Tibial nerve (tissue), 4 donors: ENCODE data around the gene WNT3A. TPM values are rescaled to one million over a fixed set of nuclear protein-coding genes. Genes with fewer than 3 reads are reported as not detected.

Source experiments
- DNase-seq, 2 donors: peaks; one replicate each; pipeline ENCODE4 v3.0.0-alpha.2; 2019; ENCODE audit warnings: low spot score in 2 of 2
- H3K27ac ChIP-seq, 4 donors: fragments of 200-600 bp; sonication (generic) in 3 of 4; one replicate each; pipeline ENCODE4 v1.5.1; 2017 to 2019; ENCODE audit warnings: mild to moderate bottlenecking in 1 of 4
- H3K27me3 ChIP-seq, 2 donors: fragments of 200-600 bp; sonication (generic) in 1 of 2; one replicate each; pipeline versions ENCODE4 v1.5.1 to v1.6.0; 2017 to 2019
- H3K36me3 ChIP-seq, 3 donors: fragments of 200-600 bp; sonication (generic); one replicate each; pipeline ENCODE4 v1.5.1; 2018 to 2019
- H3K4me1 ChIP-seq, 4 donors: fragments of 200-600 bp; sonication (generic) in 3 of 4; one replicate each; pipeline ENCODE4 v1.5.1; 2017 to 2019
- H3K4me3 ChIP-seq, 4 donors: fragments of 200-600 bp; sonication (generic) in 3 of 4; one replicate each; pipeline ENCODE4 v1.5.1; 2017 to 2019; ENCODE audit warnings: mild to moderate bottlenecking in 1 of 4, moderate library complexity in 1 of 4
- H3K9me3 ChIP-seq, 4 donors: fragments of 200-600 bp; sonication (generic) in 3 of 4; one replicate each; pipeline ENCODE4 v1.5.1; 2017 to 2019
- CTCF ChIP-seq, 5 experiments: fragments of 200-600 bp in 3 of 5; fragments of 450-650 bp in 2 of 5; sonication (generic) in 3 of 5; IDR thresholded peaks; one replicate each; pipeline ENCODE4 v1.5.1; 2016 to 2019; ENCODE audit warnings: antibody characterized with exemption in 5 of 5, mild to moderate bottlenecking in 3 of 5, moderate library complexity in 2 of 5
- EP300 ChIP-seq, 2 donors: sonication (generic); formaldehyde crosslinking; IDR thresholded peaks; one replicate each; pipeline ENCODE4 v1.6.1; 2017; ENCODE audit warnings: antibody characterized with exemption in 2 of 2, mild to moderate bottlenecking in 1 of 2
- POLR2A ChIP-seq, 2 donors: fragments of 450-650 bp; IDR thresholded peaks; one replicate each; pipeline ENCODE4 v1.6.1; 2017; ENCODE audit warnings: antibody characterized with exemption in 2 of 2, mild to moderate bottlenecking in 2 of 2, moderate library complexity in 2 of 2
- WGBS, 2 donors: methylation state at CpG; one replicate each; pipeline ENCODE4 v1.1.5; 2018; 5-methylcytosine and 5-hydroxymethylcytosine counted together
- total RNA-seq, 4 donors: library from RNA; depleted of rRNA; stranded (reverse); fragments of >200 nt; gene quantifications; one replicate each; pipeline ENCODE4 v1.1.0, GENCODE V29; 2016

Gene WNT3A
- total RNA-seq, 4 donors from 2014 or later = not detected

GRCh38 chr1:228092342-228093049 is 85.7 kb downstream of the WNT3A start:
- 91 to 94% methylated on average over 10 to 11 of the region's 11 CpGs for WGBS, 2 donors
- DNase-seq = no peak
- H3K9me3 ChIP-seq = peaks cover 0 to 18% (median 3%) of the 10 kb centered on the region in 4 donors
- H3K36me3 ChIP-seq = peaks cover 0 to 51% (median 0%) of the 10 kb centered on the region in 3 donors
- H3K27me3 ChIP-seq = no peaks in the 10 kb centered on the region
- no peak overlapping the region for H3K4me3 ChIP-seq
- peaks cover 0 to 82% (median 48%) of the 10 kb centered on the region in 4 donors for H3K4me1 ChIP-seq
- TF ChIP-seq POLR2A (IDR thresholded peaks at IDR 0.05) (no peak), EP300 (IDR thresholded peaks at IDR 0.05) (no peak), CTCF (IDR thresholded peaks at IDR 0.05) (no peak)
- no peak overlapping the region for H3K27ac ChIP-seq

GRCh38 chr1:228093050-228093906 is 86.5 kb downstream of the WNT3A start:
- 95 to 97% methylated on average over 19 to 20 of the region's 20 CpGs for WGBS, 2 donors
- Histone ChIP-seq H3K4me3 (no peak overlapping the region), H3K9me3 (peaks cover 0 to 18% (median 3%) of the 10 kb centered on the region in 4 donors), H3K4me1 (peaks cover 0 to 76% (median 40%) of the 10 kb centered on the region in 4 donors), H3K36me3 (peaks cover 0 to 58% (median 3%) of the 10 kb centered on the region in 3 donors), H3K27ac (no peak overlapping the region), H3K27me3 (no peaks in the 10 kb centered on the region)
- no peak for TF ChIP-seq POLR2A (IDR thresholded peaks at IDR 0.05)
- TF ChIP-seq CTCF (IDR thresholded peaks at IDR 0.05) = no peak
- no peak for TF ChIP-seq EP300 (IDR thresholded peaks at IDR 0.05)
- no peak for DNase-seq

GRCh38 chr1:228094432-228095016 is 87.7 kb downstream of the WNT3A start:
- no peak overlapping the region for H3K27ac ChIP-seq
- peaks cover 0 to 67% (median 28%) of the 10 kb centered on the region in 4 donors for H3K4me1 ChIP-seq
- H3K27me3 ChIP-seq = no peaks in the 10 kb centered on the region
- WGBS, 2 donors = 89 to 93% methylated on average over 13 of the region's 13 CpGs
- H3K4me3 ChIP-seq = no peak overlapping the region
- H3K9me3 ChIP-seq = peaks cover 0 to 18% (median 3%) of the 10 kb centered on the region in 4 donors
- TF ChIP-seq POLR2A (IDR thresholded peaks at IDR 0.05) = no peak
- TF ChIP-seq EP300 (IDR thresholded peaks at IDR 0.05) = no peak
- TF ChIP-seq CTCF (IDR thresholded peaks at IDR 0.05) = no peak
- H3K36me3 ChIP-seq = peaks cover 0 to 71% (median 9%) of the 10 kb centered on the region in 3 donors
- DNase-seq = no peak

- H3K27me3 ChIP-seq = no peaks in the 10 kb centered on the region
- H3K27ac ChIP-seq = no peak overlapping the region
- 98% methylated on average over 4 of the region's 4 CpGs for WGBS, 2 donors
- DNase-seq = no peak
- peaks cover 0 to 66% (median 22%) of the 10 kb centered on the region in 4 donors for H3K4me1 ChIP-seq
- no peak overlapping the region for H3K4me3 ChIP-seq
- H3K36me3 ChIP-seq = peaks cover 0 to 77% (median 9%) of the 10 kb centered on the region in 3 donors
- TF ChIP-seq POLR2A (IDR thresholded peaks at IDR 0.05) = no peak
- no peak for TF ChIP-seq EP300 (IDR thresholded peaks at IDR 0.05)
- TF ChIP-seq CTCF (IDR thresholded peaks at IDR 0.05) = no peak
- peaks cover 0 to 18% (median 3%) of the 10 kb centered on the region in 4 donors for H3K9me3 ChIP-seq
Measured at GRCh38 chr1:228095161-228095560, 88.4 kb downstream of the WNT3A start.
